ENCODE data around the gene GSTM2. TPM values are rescaled to one million over a fixed set of nuclear protein-coding genes. Genes with fewer than 3 reads are reported as not detected.

The GSTM2 gene
- total and polyA plus RNA-seq, 2 of the 4 experiments (the other 2 are of a cell fraction) = 10.2 to 85.5 TPM

DNA sequence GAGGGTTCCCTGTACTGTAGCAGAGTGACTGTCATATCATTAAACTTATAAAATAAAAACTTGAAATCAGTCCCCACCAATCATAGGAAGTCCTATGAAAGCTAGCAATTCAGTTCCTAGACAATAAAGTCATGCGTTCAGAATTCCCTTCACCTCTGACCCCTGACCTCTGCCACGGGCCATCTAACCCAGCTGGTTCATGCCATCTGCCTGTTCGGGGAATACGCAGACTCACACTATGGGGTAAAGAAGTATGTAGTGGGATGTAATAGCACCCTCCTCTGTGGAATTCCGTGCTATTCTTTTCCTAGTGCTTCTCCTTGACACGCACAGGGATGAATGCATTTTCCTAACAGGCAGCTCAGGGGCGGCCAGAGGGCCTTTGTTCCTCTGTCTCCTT, 9.9 kb upstream of the GSTM2 start:
- Histone ChIP-seq H3K36me3 (ENCODE audit: control insufficient read depth, insufficient read depth, low read length) (peaks cover 16% of the 10 kb centered on the region; the same call in 1 of the 2 replicates), H3K27ac (ENCODE audit: insufficient read depth, low read length) (no peak overlapping the region), H4K91ac (ENCODE audit: insufficient read depth, low read depth, low read length) (no peak overlapping the region), H4K8ac (ENCODE audit: low read depth in 2 of 2, low read length in 2 of 2) (no peak overlapping the region), H2BK120ac (ENCODE audit: low read depth, low read length) (no peak overlapping the region), H3K23ac (ENCODE audit: low read depth, low read length) (no peak overlapping the region), H2AK9ac (replicated peaks; ENCODE audit: low read depth, low read length, poor library complexity) (no peak overlapping the region), H2BK20ac (ENCODE audit: low read depth, low read length) (no peak overlapping the region), H3K4me1 (ENCODE audit: control insufficient read depth, insufficient read depth, low read length) (no peaks in the 10 kb centered on the region; the same call in 1 of the 2 replicates), H2BK5ac (ENCODE audit: low read depth, low read length, poor library complexity, severe bottlenecking) (no peak overlapping the region), H3K9me1 (ENCODE audit: insufficient read depth, low read length) (peaks cover 9% of the 10 kb centered on the region), H4K5ac (ENCODE audit: low read depth, low read length) (no peak overlapping the region), H2BK15ac (ENCODE audit: low read depth, low read length) (no peak overlapping the region), H3K18ac (ENCODE audit: low read depth, low read length) (no peak overlapping the region), H3K9me3 (ENCODE audit: control insufficient read depth, insufficient read depth, low read length) (no peaks in the 10 kb centered on the region), H3K4me3 (ENCODE audit: insufficient read depth, low read depth, low read length) (no peak overlapping the region), H3K9ac (ENCODE audit: low read depth, low read length) (no peak overlapping the region), H3K4me2 (ENCODE audit: low read depth, low read length) (no peak overlapping the region), H3K27me3 (ENCODE audit: control insufficient read depth, insufficient read depth, low read length) (no peaks in the 10 kb centered on the region), H2AK5ac (ENCODE audit: low read depth, low read length) (no peak overlapping the region), H3K79me1 (ENCODE audit: low read depth in 1 of 2, low read length in 2 of 2) (peaks cover 0 to 10% of the 10 kb centered on the region in 2 experiments; a peak in 3 of 4 replicates), H4K20me1 (ENCODE audit: insufficient read depth, low read length) (no peaks in the 10 kb centered on the region), H2AFZ (replicated peaks; ENCODE audit: low read length, poor library complexity) (no peak overlapping the region), H3K14ac (replicated peaks; ENCODE audit: low read depth, low read length) (no peak overlapping the region), H3K4ac (ENCODE audit: low read depth, low read length) (no peak overlapping the region), H3K56ac (ENCODE audit: extremely low read depth, insufficient read depth, low read length) (no peak overlapping the region)
- ATAC-seq (ENCODE audit: low read depth) = no peak
- ChIA-PET CTCF (no interaction called here), POLR2A (ENCODE audit: unreplicated experiment) (no interaction called here)
- no peak for DNase-seq
- no TSS peak for BruUV-seq (replicated peaks)
- in situ Hi-C loops (cut with MboI; ENCODE audit: low sequenced_read_pairs) (no loop called here), dilution Hi-C loops (cut with HindIII; ENCODE audit: low sequenced_read_pairs, unreplicated experiment) (no loop called here), intact Hi-C loops (cut with micrococcal nuclease) (no loop called here)
- no CpG with 5 or more reads among the region's 7 CpGs for WGBS, 2 experiments (ENCODE audit: extremely low coverage in 2 of 2, insufficient read length in 1 of 2)
- TF ChIP-seq SMC3 (IDR thresholded peaks at IDR 0.05; ENCODE audit: low read depth, low read length) = no peak
- no peak for TF ChIP-seq CHD1 (IDR thresholded peaks at IDR 0.05; ENCODE audit: low read depth, low read length)
- TF ChIP-seq, protein P1, sequence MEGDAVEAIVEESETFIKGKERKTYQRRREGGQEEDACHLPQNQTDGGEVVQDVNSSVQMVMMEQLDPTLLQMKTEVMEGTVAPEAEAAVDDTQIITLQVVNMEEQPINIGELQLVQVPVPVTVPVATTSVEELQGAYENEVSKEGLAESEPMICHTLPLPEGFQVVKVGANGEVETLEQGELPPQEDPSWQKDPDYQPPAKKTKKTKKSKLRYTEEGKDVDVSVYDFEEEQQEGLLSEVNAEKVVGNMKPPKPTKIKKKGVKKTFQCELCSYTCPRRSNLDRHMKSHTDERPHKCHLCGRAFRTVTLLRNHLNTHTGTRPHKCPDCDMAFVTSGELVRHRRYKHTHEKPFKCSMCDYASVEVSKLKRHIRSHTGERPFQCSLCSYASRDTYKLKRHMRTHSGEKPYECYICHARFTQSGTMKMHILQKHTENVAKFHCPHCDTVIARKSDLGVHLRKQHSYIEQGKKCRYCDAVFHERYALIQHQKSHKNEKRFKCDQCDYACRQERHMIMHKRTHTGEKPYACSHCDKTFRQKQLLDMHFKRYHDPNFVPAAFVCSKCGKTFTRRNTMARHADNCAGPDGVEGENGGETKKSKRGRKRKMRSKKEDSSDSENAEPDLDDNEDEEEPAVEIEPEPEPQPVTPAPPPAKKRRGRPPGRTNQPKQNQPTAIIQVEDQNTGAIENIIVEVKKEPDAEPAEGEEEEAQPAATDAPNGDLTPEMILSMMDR (conservative IDR thresholded peaks at IDR 0.05; ENCODE audit: low read depth, low read length) = no peak
- no peak for TF ChIP-seq MAZ (IDR thresholded peaks at IDR 0.05; ENCODE audit: borderline replicate concordance, low read depth, low read length)
- TF ChIP-seq MAFK (IDR thresholded peaks at IDR 0.05; ENCODE audit: low read depth, low read length) = no peak
- TF ChIP-seq NFE2L2 (IDR thresholded peaks at IDR 0.05; ENCODE audit: low read depth, low read length) = no peak
- TF ChIP-seq RFX5 (IDR thresholded peaks at IDR 0.05; ENCODE audit: low read depth, low read length) = no peak
- TF ChIP-seq POLR2A (IDR thresholded peaks at IDR 0.05; ENCODE audit: low read depth, low read length) = no peak
- no peak for TF ChIP-seq BHLHE40 (IDR thresholded peaks at IDR 0.05; ENCODE audit: low read depth, low read length)
- TF ChIP-seq, protein P2, sequence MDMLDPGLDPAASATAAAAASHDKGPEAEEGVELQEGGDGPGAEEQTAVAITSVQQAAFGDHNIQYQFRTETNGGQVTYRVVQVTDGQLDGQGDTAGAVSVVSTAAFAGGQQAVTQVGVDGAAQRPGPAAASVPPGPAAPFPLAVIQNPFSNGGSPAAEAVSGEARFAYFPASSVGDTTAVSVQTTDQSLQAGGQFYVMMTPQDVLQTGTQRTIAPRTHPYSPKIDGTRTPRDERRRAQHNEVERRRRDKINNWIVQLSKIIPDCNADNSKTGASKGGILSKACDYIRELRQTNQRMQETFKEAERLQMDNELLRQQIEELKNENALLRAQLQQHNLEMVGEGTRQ (IDR thresholded peaks at IDR 0.05; ENCODE audit: low read depth, low read length) = no peak
- TF ChIP-seq, protein P3, sequence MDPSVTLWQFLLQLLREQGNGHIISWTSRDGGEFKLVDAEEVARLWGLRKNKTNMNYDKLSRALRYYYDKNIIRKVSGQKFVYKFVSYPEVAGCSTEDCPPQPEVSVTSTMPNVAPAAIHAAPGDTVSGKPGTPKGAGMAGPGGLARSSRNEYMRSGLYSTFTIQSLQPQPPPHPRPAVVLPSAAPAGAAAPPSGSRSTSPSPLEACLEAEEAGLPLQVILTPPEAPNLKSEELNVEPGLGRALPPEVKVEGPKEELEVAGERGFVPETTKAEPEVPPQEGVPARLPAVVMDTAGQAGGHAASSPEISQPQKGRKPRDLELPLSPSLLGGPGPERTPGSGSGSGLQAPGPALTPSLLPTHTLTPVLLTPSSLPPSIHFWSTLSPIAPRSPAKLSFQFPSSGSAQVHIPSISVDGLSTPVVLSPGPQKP (IDR thresholded peaks at IDR 0.05; ENCODE audit: borderline replicate concordance, low read depth, low read length) = no peak
- no peak for TF ChIP-seq CEBPB (IDR thresholded peaks at IDR 0.05; ENCODE audit: low read depth, low read length)
- TF ChIP-seq RAD21 (IDR thresholded peaks at IDR 0.05; ENCODE audit: low read length) = no peak
- TF ChIP-seq RCOR1 (IDR thresholded peaks at IDR 0.05; ENCODE audit: insufficient replicate concordance, low read length) = no peak
- no peak for TF ChIP-seq MXI1 (IDR thresholded peaks at IDR 0.05; ENCODE audit: borderline replicate concordance, low read depth, low read length)
- no peak for TF ChIP-seq FOS (IDR thresholded peaks at IDR 0.05; ENCODE audit: low read depth, low read length)
